HG02981 (cell line): ENCODE measurements around the gene A2ML1.
"Not testable (repeated sequence)": the region's sequence is repeated elsewhere in the genome, so short reads cannot be mapped to it uniquely, and the experiment has no call there.

Experiments used
- ATAC-seq: cut with Tn5 transposase; IDR thresholded peaks from one replicate; pipeline ENCODE4 v1.9.1; 2021; ENCODE audit warnings: mild to moderate bottlenecking, moderate library complexity; ENCODE audit not compliant: unreplicated experiment

Gene A2ML1

DNA sequence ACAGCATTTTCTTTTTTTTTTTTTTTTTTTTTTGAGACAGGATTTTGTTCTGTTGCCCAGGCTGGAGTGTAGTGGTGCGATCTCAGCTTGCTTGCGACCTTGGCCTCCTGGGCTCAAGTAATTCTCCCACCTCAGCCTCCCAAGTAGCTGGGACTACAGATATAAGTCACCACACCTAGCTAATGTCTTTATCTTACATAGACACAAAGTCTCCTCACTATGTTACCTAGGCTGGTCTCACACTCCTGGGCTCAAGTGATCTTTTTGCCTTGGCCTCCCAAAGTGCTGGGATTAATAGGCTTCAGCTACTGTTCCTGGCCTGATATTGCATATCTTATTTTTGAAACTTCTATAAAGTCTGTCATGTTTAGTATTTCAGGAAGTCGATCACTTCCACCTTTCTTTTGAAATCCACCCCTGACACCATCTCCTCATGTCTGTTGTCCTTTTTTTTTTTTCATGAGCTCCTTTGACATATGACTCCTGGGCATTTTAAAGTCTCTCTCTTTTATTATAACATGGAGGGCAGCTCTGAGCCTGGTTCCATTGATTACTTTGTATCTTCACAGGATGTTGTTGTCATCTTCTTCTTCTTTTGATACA, 5.9 kb upstream of the A2ML1 start:
- no peak for ATAC-seq

DNA sequence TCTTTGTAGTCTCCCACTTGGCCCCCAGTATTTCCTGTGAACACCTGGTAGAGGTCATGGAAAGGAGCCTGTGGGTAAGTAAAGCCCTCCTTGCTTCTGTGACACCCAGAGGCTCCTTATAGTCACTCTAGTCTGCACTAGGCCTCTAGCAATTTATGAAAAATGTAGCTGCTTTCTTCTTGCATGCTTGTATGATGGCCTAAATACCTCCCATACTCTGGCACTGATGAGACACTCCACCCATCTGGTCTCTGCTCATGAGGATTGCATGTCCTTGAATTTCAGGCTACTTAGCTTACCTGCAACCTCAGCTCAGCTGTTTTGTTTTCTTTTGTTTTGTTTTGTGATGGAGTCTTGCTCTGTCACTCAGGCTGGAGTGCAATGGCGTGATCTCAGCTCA, 4.6 kb upstream of the A2ML1 start:
- no peak for ATAC-seq

DNA sequence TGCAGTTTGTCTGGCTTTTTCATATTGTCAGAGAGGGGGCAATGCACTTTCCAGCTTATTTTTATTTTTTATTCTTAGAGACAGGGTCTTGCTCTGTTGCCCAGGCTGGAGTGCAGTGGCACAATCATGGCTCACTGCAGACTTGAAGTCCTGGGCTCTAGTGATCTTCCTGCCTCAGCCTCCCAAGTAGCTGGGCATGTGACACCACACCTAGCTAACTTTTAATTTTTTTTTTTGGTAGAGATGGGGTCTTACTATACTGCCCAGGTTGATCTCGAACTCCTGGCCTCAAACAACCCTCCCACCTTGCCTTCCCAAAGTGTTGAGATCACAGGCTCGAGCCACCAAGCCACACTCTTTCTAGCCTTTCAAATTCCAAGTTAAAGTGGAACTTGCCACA, 3.9 kb upstream of the A2ML1 start:
- no peak for ATAC-seq

DNA sequence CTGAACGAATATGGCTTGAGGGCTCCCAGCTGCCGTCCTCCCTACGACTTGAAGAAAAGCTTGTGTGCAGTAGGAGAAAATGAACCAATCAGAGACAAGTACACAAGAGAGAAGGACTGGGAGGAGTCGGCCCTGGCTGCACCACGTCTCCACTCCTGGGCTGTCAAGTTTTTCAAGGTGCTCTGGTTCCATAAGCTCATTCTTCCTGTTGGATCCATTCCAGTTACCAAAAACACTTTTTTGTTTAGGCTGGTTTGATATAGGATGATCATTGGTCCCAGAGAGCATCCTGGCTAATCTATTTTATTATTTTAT, 2.8 kb upstream of the A2ML1 start:
- ATAC-seq, result no peak

DNA sequence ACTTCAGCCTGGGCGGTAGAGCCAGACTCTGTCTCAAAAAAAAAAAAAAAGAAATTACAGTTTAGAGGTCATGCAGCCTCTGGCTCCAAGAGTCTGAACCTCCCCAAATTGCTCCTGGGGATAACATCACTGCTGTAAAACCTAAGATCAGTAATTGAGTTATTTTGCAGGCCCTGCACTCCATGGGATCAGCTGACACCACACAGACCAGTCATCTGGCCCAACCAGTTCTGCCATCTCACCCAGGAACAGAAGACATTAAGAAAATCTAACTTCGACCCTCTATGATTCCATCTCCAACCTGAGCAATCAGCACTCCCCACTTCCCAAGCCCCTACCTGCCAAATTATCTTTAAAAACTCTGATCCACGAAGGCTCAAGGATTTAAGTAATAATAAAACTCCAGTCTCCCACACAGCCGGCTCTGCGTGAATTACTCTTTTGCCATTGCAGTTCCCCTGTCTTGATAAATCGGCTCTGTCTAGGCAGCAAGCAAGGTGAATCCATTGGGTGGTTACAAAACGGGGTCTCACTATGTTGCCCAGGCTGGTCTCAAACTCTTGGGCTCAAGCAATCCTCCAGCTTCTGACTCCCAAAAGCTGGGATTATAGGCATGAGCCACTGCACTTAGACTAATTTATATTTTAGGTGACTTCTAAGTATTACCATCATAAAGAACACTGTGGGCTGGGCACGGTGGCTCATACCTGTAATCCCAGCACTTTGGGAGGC, 1.6 kb upstream of the A2ML1 start:
- ATAC-seq, result not testable (repeated sequence)

DNA sequence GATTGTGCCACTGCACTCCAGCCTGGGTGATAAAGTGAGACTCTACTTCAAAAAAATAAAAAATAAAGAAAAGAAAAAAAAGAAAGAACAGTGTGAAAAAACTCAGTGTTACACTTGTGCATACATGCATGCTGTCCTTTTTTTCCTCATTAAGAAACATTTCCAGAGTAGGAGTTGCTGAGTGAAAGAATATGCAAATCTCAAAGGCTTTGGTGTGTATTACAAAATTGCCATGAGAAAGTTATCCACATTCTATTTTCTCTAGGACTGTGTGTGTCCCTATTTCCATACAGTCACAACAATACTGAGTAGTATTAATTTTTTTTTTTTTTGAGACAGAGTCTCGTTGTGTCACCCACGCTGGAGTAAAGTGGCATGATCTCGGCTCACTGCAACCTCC, 830 bp upstream of the A2ML1 start:
- no peak for ATAC-seq

DNA sequence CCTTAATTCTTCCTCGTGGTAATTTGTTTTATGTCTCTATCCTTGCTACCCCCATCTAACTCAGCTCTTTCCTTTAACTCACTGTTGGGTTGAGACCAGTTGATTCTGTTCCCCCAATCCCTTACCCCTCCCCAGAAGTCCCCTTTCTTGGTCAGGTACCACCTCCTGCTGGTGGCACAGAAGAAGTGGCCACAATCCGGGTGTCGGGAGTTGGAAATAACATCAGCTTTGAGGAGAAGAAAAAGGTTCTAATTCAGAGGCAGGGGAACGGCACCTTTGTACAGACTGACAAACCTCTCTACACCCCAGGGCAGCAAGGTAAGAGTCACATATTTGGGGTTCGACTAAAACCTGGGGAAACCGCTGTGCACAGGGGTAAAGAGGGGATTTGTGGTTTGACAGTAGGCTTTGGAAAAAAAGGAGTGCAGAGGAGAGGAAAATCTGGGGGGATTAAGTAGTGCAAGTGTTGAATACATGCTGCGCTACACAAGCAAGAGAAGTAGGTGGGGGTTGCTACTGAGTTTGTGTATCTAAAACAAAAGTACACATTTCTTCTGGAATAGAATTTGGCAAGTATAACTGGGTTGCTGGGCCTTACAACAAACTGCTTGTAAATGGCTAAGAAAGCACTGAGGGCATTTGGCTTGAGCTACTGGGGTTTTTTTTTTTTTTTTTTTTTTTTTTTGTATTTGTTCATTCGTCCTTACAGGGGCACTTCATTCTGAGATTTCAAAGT, 1.3 kb downstream of the A2ML1 start:
- no peak for ATAC-seq

DNA sequence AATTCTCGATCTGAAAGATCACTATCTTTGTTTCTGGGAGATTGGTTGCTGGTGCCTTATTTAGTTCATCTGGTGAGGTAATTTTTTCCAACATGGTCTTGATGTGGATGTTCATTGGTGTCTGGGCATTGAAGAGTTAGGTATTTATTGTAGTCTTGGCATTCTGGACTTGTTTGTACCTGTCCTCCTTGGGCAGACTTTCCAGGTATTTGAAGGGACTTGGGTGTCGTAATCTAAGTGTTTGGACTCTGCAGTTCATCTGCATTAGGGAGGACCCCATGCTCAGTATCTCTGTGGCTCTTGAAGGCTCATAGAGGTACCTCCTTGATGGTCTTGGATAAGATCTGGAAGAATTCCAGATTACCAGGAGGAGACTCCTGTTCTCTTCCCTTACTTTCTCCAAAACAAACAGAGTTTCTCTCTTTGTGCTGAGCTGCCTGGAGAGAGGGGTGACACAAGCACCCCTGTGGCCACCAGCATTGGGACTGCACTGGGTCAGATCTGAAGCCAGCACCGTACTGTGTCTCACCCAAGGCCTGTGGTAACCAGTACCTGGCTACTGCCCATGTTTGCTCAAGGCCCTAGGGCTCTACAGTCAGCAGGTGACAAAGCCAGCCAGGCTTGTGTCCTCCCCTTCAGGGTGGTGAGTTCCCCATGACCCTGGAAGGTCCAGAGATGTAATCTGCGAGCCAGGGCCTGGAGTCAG, 5.3 kb downstream of the A2ML1 start:
- ATAC-seq, result no peak

DNA sequence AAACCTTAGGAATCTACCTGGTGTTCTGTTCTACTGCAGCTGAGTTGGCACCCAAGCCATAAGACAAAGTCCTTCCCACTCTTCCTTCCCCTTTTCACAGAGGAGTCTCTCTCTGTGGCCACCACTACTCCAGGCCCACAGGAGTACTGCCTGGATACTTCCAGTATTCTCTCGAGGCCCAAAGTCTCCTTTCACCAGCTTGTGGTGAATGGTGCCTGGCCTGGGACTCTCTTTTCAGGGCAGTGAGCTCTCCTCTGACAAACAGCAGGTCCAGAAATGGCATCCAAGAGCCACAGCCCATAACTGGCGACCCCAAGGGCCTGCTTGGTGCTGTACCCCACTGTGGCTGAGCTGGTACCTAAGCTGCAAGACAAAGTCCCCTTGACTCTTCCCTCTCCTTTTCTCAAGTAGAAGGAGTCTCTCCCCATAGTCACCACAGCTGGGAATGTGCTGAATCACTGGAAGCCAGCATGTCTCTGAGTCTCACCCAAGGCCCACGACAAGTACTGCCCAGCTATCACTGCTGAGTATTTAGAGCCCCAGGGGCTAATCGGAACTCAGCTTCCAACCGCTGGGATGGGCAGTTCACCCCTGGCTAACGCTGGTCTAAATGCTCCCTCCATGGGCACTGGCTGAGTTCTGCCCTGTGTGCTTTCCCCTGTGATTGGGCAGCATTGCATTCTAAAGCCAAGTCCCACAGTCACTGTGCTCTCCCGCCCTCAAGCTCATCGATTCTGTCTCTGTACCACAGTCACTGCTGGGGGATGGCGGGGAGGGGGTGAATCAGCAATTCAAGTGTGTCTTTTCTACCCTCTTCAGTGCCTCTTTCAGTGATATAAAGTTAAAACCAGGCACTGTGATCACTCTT, 6.1 kb downstream of the A2ML1 start:
- no peak for ATAC-seq

DNA sequence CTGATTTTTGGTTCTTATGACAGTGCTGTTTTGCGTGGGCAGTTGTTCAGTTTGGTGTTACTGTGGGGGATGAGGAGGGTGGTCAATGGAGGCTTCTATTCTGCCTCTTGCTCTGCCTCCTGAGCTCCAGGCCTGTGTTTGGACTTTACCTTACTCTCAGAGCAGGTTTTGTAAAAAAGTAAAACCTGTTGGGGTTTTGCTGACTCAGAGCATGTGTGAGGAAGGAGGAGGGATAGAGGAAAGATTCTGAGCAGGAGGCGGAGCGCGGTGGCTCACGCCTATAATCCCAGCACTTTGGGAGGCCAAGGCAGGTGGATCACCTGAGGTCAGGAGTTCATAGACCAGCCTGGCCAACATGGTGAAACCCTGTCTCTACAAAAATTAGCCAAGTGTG, 6.7 kb downstream of the A2ML1 start:
- ATAC-seq, result no peak

DNA sequence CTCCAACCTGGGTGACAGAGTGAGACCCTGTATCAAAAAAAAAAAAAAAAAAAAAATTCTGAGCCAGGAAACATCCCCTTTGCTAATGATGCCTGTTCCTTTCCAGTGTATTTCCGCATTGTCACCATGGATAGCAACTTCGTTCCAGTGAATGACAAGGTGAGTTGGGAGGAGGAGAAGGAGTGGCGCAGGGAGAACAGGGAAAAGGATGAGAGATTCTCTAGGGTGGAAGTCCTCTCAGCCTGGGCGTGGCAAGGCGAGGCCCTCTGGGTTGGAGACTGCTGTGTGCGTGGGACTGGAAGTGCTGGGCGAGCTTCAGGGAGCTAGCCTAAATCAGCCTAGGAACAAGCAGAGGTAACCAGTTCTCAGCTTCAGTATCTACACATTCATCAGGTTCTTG, 7.2 kb downstream of the A2ML1 start:
- ATAC-seq, result no peak

DNA sequence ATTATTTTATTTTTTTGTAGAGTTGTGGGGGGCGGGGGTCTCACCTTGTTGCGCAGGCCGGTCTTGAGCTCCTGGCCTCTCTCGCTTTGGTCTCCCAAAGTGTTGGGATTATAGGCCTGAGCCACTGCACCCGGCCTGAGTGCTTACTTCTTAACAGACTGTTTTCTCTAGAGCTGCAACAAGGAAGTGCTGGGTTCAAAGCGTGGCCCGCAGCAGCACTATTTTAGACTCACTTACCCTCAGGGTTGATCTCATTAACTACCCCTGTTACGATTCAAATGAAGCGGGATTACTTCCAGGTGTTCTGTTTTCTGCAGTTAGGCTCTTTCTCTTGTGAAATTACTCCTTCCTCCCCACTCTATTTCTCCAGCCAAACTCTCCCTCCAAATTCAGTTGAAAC, 8.7 kb downstream of the A2ML1 start:
- ATAC-seq, result no peak

DNA sequence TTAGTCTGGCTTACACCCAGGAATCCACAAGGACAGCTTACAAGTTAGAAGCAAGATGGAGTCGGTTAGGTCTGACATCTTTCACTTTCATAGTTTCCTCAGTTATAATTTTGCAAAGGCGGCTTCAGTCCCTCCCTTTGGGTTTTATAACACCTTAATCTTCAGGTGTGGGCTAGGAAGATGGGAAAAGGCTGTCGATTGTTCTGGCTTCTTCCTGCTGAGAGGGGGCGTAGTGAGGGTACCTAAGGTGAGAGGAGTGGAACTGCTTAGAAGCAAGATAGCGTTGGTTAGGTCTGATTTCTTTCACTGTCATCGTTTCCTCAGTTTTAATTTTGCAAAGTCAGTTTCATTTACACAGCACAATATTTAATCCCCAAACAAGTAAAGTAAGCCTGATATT, 10.1 kb downstream of the A2ML1 start:
- ATAC-seq, result no peak

DNA sequence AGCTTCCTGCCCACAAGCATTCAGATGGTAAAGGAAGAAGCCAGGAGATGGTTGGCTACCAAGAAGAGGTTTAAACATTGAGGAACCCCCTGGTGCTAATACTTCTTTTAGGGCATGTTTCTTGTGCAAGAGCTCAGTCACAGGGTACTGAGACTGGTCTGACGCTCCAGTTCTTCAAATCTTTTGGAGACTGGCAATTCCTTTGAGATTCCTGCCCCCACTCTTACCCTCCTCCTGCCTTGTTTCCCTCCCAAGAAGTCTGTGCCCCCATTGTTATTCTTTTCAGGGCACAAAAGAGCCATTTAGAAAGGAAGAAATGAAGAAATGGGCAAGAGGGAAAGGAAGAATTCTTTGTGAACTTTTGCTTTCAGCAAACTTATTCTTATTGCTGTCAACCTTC, 11.8 kb downstream of the A2ML1 start:
- no peak for ATAC-seq

DNA sequence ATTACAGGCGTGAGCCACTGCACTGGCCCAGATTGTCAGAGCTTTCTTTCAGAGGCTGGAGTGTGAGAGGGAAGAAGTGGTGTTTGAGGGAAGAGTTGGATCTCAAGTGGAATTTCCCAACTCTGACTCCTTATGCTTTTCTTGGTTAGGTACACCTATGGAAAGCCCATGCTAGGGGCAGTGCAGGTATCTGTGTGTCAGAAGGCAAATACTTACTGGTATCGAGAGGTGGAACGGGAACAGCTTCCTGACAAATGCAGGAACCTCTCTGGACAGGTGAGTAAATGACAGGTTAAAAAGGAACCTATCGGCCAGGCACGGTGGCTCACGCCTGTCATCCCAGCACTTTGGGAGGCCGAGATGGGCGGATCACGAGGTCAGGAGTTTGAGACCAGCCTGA, 14.9 kb downstream of the A2ML1 start:
- ATAC-seq, result no peak

DNA sequence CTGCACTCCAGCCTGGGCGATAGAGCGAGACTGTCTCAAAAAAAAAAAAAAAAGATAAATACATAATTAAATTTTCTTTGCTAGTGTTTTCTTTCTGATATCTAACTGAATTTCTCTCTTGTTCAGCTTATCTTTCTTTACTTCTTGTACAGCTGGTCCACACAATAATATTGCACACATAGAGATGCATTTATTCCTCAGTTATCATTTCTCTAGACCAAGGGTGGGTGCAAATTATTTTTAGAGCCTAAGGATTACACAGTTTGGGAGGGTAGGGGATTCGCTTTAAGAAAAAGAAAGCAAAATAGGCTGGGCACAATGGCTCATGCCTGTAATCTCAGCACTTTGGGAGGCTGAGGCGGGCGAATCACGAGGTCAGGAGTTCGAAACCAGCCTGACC, 17.9 kb downstream of the A2ML1 start:
- ATAC-seq, result no peak

DNA sequence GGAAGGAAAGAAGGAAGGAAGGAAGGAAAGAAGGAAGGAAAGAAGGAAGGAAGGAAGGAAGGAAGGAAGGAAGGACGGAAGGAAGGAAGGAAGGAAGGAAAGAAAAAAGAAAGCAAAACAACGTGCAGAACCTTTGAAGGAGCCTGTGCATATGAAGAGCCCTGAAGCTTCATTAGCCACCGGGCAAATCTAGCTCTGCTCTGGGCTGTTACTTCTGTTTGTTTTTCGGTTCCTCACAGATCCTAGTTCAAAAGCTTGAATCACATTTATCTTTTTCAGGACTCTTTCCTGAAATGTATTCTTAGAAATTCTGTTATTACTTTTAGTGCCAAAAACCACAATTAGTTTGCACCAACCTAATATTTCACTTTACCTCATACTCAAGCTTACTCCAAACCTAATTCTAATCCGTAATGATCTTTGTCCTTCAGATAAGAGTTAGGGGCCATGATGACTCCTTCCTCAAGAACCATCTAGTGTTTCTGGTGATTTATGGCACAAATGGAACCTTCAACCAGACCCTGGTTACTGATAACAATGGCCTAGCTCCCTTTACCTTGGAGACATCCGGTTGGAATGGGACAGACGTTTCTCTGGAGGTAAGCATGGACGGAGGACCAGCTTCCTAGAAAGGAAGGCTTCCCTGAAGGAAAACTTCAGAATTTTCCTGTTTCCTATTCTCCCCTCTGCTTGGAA, 18.7 kb downstream of the A2ML1 start:
- ATAC-seq, result no peak

DNA sequence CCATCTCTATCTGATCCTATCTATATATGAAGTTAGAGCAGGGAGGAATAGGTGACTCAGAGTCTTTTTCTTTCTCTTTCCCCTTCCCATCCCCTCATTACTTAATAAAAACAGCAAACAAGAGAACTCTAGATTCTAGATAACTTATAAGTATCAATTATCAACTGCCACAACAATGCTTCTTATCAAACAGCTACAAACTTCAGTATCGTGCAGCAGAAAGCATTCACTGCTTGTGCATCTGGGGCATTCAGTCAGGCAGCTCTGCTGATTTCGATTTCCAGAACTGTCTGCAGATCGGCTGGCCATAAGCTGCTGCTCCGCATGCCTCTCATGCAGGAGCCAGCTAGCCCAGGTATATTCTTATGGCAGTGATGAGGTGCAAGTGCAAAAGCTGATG, 19.4 kb downstream of the A2ML1 start:
- no peak for ATAC-seq

DNA sequence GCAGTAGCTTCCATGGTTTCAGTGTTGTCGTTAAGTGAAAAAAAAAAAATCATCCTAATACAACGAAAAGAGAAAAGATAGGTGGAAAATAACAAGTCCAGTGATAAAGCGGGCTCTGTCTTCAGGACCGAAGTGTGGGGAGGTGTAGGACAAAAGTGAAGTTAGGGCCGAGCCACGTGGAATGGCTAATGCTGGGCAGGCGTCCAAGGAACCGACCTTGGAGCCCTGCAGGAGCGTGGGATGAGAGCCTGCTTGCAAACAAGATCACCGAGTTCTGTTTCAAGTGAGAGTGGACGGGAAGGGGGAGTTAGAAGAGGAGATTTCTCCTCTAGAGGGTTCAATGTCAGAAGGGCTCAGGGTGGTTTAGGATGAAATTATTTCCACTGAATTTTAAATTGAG, 22.2 kb downstream of the A2ML1 start:
- no peak for ATAC-seq

DNA sequence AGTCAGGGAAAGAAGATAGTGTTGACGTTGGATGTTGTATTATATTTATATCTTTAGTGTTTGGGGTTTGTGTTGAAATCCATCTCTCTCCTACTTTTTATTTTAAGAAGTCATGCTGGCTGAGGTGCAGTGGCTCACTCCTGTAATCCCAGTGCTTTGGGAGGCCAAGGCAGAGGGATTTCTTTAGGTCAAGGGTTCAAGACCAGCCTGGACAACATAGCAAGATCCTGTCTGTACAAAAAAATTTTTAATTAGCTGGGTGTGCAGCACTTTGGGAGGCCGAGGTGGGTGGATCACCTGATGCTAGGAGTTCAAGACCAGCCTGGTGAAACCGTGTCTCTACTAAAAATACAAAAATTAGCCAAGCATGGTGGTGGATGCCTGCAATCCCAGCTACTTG, 23.9 kb downstream of the A2ML1 start:
- ATAC-seq, result no peak
